Measurements from ENCODE around the gene NEURL2.
A peak's percentile ranks its signal among the peaks of the same experiment; 100 is the strongest.
"Not testable (repeated sequence)": the region's sequence is repeated elsewhere in the genome, so short reads cannot be mapped to it uniquely, and the experiment has no call there.

NEURL2 gene

GRCh38 chr20:45907219-45907948 is 16.4 kb upstream of the NEURL2 start:
- Histone ChIP-seq H3K4me1 (peaks cover 45 to 61% (median 54%) of the 10 kb centered on the region in 10 experiments), H3K36me3 (peaks cover 0 to 68% (median 0%) of the 10 kb centered on the region in 11 experiments; a peak in 4 of 22 replicates), H3K27ac (no peak overlapping the region), H4K20me1 (peaks cover 0 to 48% (median 0%) of the 10 kb centered on the region in 11 experiments; a peak in 3 of 22 replicates), H3K27me3 (peaks cover 0 to 14% (median 14%) of the 10 kb centered on the region in 11 experiments; a peak in 20 of 22 replicates), H3K4me3 (no peak overlapping the region), H3K4me2 (no peak overlapping the region), H3K9ac (peak overlapping the region in 1 of 11 experiments; percentile 8; a peak in 1 of 22 replicates), H3K9me3 (replicated peaks in 1 of 11) (no peaks in the 10 kb centered on the region)
- TF ChIP-seq Cebpa-rat (IDR thresholded peaks at IDR 0.05), result no peak

GRCh38 chr20:45905505-45906079 is 14.6 kb upstream of the NEURL2 start:
- TF ChIP-seq Cebpa-rat (IDR thresholded peaks at IDR 0.05), result no peak
- no peak overlapping the region for H3K4me3 ChIP-seq
- no peaks in the 10 kb centered on the region for H3K9me3 ChIP-seq (replicated peaks in 1 of 11)
- H3K4me2 ChIP-seq, result no peak overlapping the region
- peaks cover 0 to 64% (median 0%) of the 10 kb centered on the region in 11 experiments; a peak in 4 of 22 replicates for H4K20me1 ChIP-seq
- 0 out of 22 replicates have a peak overlapping the region, but pooled peaks of 1 of the 11 experiments have one; percentile 3 for H3K27ac ChIP-seq
- peak overlapping the region in 1 of 11 experiments; percentile 9; a peak in 1 of 22 replicates for H3K9ac ChIP-seq
- H3K4me1 ChIP-seq, result peaks cover 37 to 65% (median 53%) of the 10 kb centered on the region in 10 experiments
- H3K27me3 ChIP-seq, result no peaks in the 10 kb centered on the region
- H3K36me3 ChIP-seq, result peaks cover 0 to 86% (median 7%) of the 10 kb centered on the region in 11 experiments; a peak in 9 of 22 replicates

GRCh38 chr20:45904583-45905504 is 13.8 kb upstream of the NEURL2 start:
- Histone ChIP-seq H3K9me3 (replicated peaks in 1 of 11) (no peaks in the 10 kb centered on the region), H3K4me2 (peak overlapping the region; percentile 10 to 73 (median 39); a peak in 19 of 22 replicates), H3K4me3 (no peak overlapping the region), H3K36me3 (peaks cover 0 to 91% (median 11%) of the 10 kb centered on the region in 11 experiments; a peak in 13 of 22 replicates), H3K27ac (peak overlapping the region in 6 of 11 experiments; percentile 3 to 55 (median 20); a peak in 7 of 22 replicates), H4K20me1 (peaks cover 0 to 69% (median 0%) of the 10 kb centered on the region in 11 experiments; a peak in 5 of 22 replicates), H3K27me3 (no peaks in the 10 kb centered on the region), H3K4me1 (peaks cover 29 to 57% (median 46%) of the 10 kb centered on the region in 10 experiments), H3K9ac (peak overlapping the region in 5 of 11 experiments; percentile 15 to 35 (median 19); a peak in 5 of 22 replicates)
- no peak for TF ChIP-seq Cebpa-rat (IDR thresholded peaks at IDR 0.05)

- Histone ChIP-seq H3K27me3 (no peaks in the 10 kb centered on the region), H3K27ac (peak overlapping the region in 4 of 11 experiments; percentile 28 to 58 (median 54); a peak in 4 of 22 replicates), H3K9ac (peak overlapping the region in 6 of 11 experiments; percentile 15 to 50 (median 38); a peak in 8 of 22 replicates), H3K9me3 (replicated peaks in 1 of 11) (no peaks in the 10 kb centered on the region), H3K4me3 (peak overlapping the region in 2 of 10 experiments; percentile 8 to 9; a peak in 1 of 20 replicates), H3K36me3 (peaks cover 23 to 95% (median 34%) of the 10 kb centered on the region in 11 experiments), H4K20me1 (peaks cover 0 to 74% (median 0%) of the 10 kb centered on the region in 11 experiments; a peak in 9 of 22 replicates), H3K4me2 (peak overlapping the region in 10 of 11 experiments; percentile 42 to 94 (median 85); a peak in 19 of 22 replicates), H3K4me1 (peaks cover 18 to 46% (median 38%) of the 10 kb centered on the region in 10 experiments)
- no peak for TF ChIP-seq Cebpa-rat (IDR thresholded peaks at IDR 0.05)
Measured at GRCh38 chr20:45902199-45902701, 11.2 kb upstream of the NEURL2 start.

- H3K9ac ChIP-seq; H3K27ac ChIP-seq; H3K4me3 ChIP-seq; H3K9me3 ChIP-seq (replicated peaks in 1 of 11); H3K27me3 ChIP-seq: not testable (repeated sequence)
- peaks cover 22 to 46% (median 38%) of the 10 kb centered on the region in 10 experiments for H3K4me1 ChIP-seq
- H3K4me2 ChIP-seq, result peak overlapping the region in 9 of 11 experiments; percentile 60 to 94 (median 86); a peak in 13 of 22 replicates
- peaks cover 0 to 82% (median 0%) of the 10 kb centered on the region in 11 experiments; a peak in 9 of 22 replicates for H4K20me1 ChIP-seq
- peaks cover 32 to 98% (median 43%) of the 10 kb centered on the region in 11 experiments for H3K36me3 ChIP-seq
Measured at GRCh38 chr20:45901332-45901731, 10.3 kb upstream of the NEURL2 start.

GRCh38 chr20:45899046-45899835 is 8.2 kb upstream of the NEURL2 start:
- no peaks in the 10 kb centered on the region for H3K27me3 ChIP-seq
- no peak overlapping the region for H3K27ac ChIP-seq
- H3K9ac ChIP-seq, result 0 out of 22 replicates have a peak overlapping the region, but pooled peaks of 1 of the 11 experiments have one; percentile 10
- TF ChIP-seq Cebpa-rat (IDR thresholded peaks at IDR 0.05), result no peak
- no peak overlapping the region for H3K4me2 ChIP-seq
- H3K36me3 ChIP-seq, result peaks cover 53 to 98% (median 64%) of the 10 kb centered on the region in 11 experiments
- no peaks in the 10 kb centered on the region for H3K9me3 ChIP-seq (replicated peaks in 1 of 11)
- peaks cover 0 to 94% (median 0%) of the 10 kb centered on the region in 11 experiments; a peak in 9 of 22 replicates for H4K20me1 ChIP-seq
- no peak overlapping the region for H3K4me3 ChIP-seq
- H3K4me1 ChIP-seq, result peaks cover 19 to 41% (median 28%) of the 10 kb centered on the region in 10 experiments

GRCh38 chr20:45898285-45898684 is 7.3 kb upstream of the NEURL2 start:
- TF ChIP-seq Cebpa-rat (IDR thresholded peaks at IDR 0.05), result no peak
- Histone ChIP-seq H3K27me3 (no peaks in the 10 kb centered on the region), H3K27ac (no peak overlapping the region), H3K4me3 (no peak overlapping the region), H3K4me1 (peaks cover 21 to 44% (median 24%) of the 10 kb centered on the region in 10 experiments), H3K9ac (0 out of 22 replicates have a peak overlapping the region, but pooled peaks of 2 of the 11 experiments have one; percentile 10), H3K4me2 (no peak overlapping the region), H3K9me3 (replicated peaks in 1 of 11) (no peaks in the 10 kb centered on the region), H3K36me3 (peaks cover 61 to 98% (median 73%) of the 10 kb centered on the region in 11 experiments), H4K20me1 (peaks cover 0 to 96% (median 7%) of the 10 kb centered on the region in 11 experiments; a peak in 10 of 22 replicates)

Measured in BLaER1 treated with 17β-estradiol and CSF1 and Interleukin-3, amounts not matched to agents 10 nM and 100 nM (cell line).